Omental fat pad (tissue), 4 donors: ENCODE data around the gene KLC1. TPM values are rescaled to one million over a fixed set of nuclear protein-coding genes. Genes with fewer than 3 reads are reported as not detected.
A peak's percentile ranks its signal among the peaks of the same experiment; 100 is the strongest.
"Not testable (repeated sequence)": the region's sequence is repeated elsewhere in the genome, so short reads cannot be mapped to it uniquely, and the experiment has no call there.

ENCODE experiments used
- ATAC-seq: fragments of 150-250 bp; one replicate; pipeline ENCODE4 v1.9.1; 2016; ENCODE audit warnings: mild to moderate bottlenecking, moderate library complexity; ENCODE audit not compliant: low FRiP score
- DNase-seq: peaks from one replicate; pipeline ENCODE4 v3.0.0-alpha.2; 2019; ENCODE audit warnings: low spot score
- total RNA-seq, 4 donors: library from RNA; depleted of rRNA; stranded (reverse); fragments of >200 nt; gene quantifications; one replicate each; pipeline ENCODE4 v1.1.0, GENCODE V29; 2016
- TF ChIP-seq, protein P1 (sequence below), 3 donors: fragments of 450-650 bp; IDR thresholded peaks; one replicate each; pipeline ENCODE4 v1.5.1; 2016 to 2017; ENCODE audit warnings: antibody characterized with exemption in 3 of 3, mild to moderate bottlenecking in 3 of 3, moderate library complexity in 2 of 3

The KLC1 gene
- total RNA-seq, 4 donors from 2014 or later = 195 to 349 (median 289) TPM

DNA sequence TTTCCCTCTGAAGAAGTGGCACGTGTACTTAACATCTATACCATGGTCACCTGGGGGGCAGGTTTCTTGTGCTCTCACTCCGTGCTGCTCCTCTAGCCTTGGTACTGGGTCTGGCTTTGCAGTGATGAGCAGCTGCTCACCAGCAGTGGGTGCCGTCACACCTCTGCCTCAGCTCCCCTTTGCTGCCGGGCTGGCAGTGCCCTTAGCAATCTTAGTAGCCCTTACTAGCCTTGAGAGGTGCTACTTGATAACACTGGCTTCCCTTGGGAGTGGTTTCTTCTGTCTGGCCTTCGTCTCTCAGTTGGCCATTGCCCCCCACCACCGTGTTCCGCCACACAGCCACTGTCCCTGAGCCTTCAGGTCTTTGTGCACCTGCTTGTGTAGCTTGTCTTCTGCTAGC, 22.6 kb downstream of the KLC1 start:
- DNase-seq = no peak

DNA sequence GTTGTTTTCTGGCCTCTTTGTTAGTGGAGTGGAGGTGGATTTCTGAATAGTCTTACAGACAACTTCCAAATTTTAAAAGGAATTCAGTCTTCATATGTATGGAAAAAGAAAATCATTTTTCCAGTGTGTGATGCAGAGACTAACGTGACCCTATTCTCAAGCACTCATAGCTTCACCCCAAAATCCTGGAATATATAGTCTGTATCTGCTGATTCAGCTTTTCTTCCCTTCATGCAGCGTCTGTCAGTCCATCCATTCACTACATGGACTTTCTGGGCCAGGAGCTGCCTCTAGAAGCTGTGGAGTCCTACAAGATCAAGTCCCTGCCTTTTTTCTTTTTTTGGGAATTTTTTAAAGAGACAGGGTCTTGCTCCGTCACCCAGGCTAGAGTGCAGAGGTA, 23.8 kb downstream of the KLC1 start:
- DNase-seq (no peak), ATAC-seq (no peak)
- TF ChIP-seq, protein P1, sequence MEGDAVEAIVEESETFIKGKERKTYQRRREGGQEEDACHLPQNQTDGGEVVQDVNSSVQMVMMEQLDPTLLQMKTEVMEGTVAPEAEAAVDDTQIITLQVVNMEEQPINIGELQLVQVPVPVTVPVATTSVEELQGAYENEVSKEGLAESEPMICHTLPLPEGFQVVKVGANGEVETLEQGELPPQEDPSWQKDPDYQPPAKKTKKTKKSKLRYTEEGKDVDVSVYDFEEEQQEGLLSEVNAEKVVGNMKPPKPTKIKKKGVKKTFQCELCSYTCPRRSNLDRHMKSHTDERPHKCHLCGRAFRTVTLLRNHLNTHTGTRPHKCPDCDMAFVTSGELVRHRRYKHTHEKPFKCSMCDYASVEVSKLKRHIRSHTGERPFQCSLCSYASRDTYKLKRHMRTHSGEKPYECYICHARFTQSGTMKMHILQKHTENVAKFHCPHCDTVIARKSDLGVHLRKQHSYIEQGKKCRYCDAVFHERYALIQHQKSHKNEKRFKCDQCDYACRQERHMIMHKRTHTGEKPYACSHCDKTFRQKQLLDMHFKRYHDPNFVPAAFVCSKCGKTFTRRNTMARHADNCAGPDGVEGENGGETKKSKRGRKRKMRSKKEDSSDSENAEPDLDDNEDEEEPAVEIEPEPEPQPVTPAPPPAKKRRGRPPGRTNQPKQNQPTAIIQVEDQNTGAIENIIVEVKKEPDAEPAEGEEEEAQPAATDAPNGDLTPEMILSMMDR (IDR thresholded peaks at IDR 0.05) = no peak

More for the DNA sequence above, 22.6 kb downstream of the KLC1 start:
- no peak for ATAC-seq
- TF ChIP-seq, protein P1 (IDR thresholded peaks at IDR 0.05) = no peak

- ATAC-seq, DNase-seq: not testable (repeated sequence)
These were observed 24.3 kb downstream of the KLC1 start for GRCh38 chr14:103653336-103653735.

GRCh38 chr14:103653805-103654204, 24.8 kb downstream of the KLC1 start:
- DNase-seq = no peak
- no peak for ATAC-seq
- TF ChIP-seq, protein P1 (IDR thresholded peaks at IDR 0.05) = no peak

DNA sequence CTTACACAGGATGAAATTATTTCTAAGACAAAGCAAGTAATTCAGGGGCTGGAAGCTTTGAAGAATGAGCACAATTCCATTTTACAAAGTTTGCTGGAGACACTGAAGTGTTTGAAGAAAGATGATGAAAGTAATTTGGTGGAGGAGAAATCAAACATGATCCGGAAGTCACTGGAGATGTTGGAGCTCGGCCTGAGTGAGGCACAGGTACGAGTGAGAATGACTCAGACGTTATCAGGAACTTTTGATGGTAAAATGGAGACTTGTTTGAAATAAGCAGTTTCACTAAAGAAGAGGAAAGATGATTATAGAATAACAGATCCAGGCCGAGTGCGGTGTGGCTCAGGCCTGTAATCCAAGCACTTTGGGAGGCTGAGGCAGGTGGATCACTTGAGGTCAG, 25.6 kb downstream of the KLC1 start:
- TF ChIP-seq, protein P1 (IDR thresholded peaks at IDR 0.05) = no peak
- no peak for DNase-seq
- peak; percentile 35 for ATAC-seq

DNA sequence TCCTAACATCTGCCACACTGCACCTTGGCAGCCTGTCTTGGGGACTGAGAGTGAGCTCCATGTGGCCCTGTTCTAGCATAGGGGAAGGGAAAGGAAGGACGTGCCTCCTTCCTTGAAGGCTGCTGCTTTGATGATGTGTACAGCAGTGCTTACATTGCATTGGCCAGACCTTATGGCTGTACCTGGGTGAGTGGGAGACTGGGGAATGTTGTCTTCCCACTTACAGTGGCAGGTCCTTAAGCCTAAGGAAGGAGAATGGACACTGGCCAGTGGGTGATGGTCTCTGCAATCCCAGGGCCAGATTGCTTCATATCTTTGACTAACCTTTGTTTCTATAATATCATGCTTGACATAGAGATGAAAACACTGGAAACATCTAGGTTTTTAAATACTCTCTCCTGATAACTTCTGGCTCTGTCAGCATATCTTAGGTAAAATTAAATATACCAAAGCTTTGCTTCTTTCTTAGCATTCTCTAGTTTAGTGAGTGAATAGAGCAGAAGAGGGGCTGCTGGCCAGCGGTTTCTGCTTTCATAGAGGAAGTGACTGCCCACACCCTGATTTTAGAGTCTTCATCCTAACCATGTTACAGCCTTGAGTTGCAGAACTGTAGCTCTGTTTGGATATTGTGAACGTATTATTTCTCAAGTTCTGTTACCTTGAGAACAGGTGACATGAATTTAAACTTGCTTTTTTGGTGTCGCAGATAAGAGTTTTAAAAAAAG, 27.2 kb downstream of the KLC1 start:
- peak; percentile 11 for ATAC-seq
- TF ChIP-seq, protein P1 (IDR thresholded peaks at IDR 0.05) = no peak

DNA sequence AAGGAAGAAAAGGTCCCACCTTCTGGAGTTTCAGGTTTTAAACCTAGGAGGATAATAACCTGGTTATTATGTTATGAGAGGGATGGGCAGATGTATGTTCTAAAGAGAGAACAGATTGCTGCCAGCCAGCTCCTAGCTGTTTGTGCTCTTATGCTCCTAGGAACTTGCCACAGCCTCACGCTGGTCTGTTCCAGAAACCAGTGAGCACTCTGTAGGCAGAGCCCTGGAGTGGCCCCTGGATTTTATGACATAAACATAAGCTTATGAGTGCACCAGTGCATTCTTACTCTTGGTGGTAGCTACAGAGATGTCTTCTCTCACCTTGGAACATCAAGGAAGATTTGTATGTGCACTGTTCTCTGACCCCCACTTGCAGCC, 27.7 kb downstream of the KLC1 start:
- no peak for ATAC-seq

More for the DNA sequence above, 27.2 kb downstream of the KLC1 start:
- DNase-seq = no peak

More for the DNA sequence above, 27.7 kb downstream of the KLC1 start:
- DNase-seq = no peak
- TF ChIP-seq, protein P1 (IDR thresholded peaks at IDR 0.05) = no peak
